Neural progenitor cell (in vitro differentiated cells): ENCODE results near the gene N4BP2. TPM values are rescaled to one million over a fixed set of nuclear protein-coding genes. Genes with fewer than 3 reads are reported as not detected.

Source experiments
- DNase-seq: peaks from one replicate; pipeline ENCODE4 v3.0.0-alpha.2; 2016; ENCODE audit warnings: low spot score
- H2AFZ ChIP-seq: fragments of 200-600 bp; sonication (generic); replicated peaks from 2 replicates; pipeline ENCODE4 v1.6.1; 2016; ENCODE audit warnings: antibody characterized with exemption
- H3F3A ChIP-seq: fragments of 200-600 bp; sonication (generic); 2 replicates; pipeline ENCODE4 v1.6.1; 2016; ENCODE audit warnings: antibody characterized with exemption, low read depth
- H3K27ac ChIP-seq: fragments of 200-600 bp; sonication (generic); 2 replicates; pipeline ENCODE4 v1.5.1; 2016; ENCODE audit warnings: mild to moderate bottlenecking
- H3K27me3 ChIP-seq: fragments of 200-600 bp; sonication (generic); 2 replicates; pipeline ENCODE4 v1.6.1; 2016; ENCODE audit warnings: mild to moderate bottlenecking, moderate library complexity
- H3K36me3 ChIP-seq: fragments of 200-600 bp; sonication (generic); 2 replicates; pipeline ENCODE4 v1.5.1; 2016
- H3K4me1 ChIP-seq: fragments of 200-600 bp; sonication (generic); 2 replicates; pipeline ENCODE4 v1.6.1; 2016; ENCODE audit warnings: mixed run types
- H3K4me2 ChIP-seq: fragments of 200-600 bp; sonication (generic); 2 replicates; pipeline ENCODE4 v1.6.1; 2016
- H3K4me3 ChIP-seq: fragments of 200-600 bp; sonication (generic); 2 replicates; pipeline ENCODE4 v1.5.1; 2016
- H3K79me2 ChIP-seq: fragments of 200-600 bp; sonication (generic); 2 replicates; pipeline ENCODE4 v1.6.1; 2016; ENCODE audit warnings: low read depth
- H3K9ac ChIP-seq: fragments of 200-600 bp; sonication (generic); 2 replicates; pipeline ENCODE4 v1.6.1; 2016
- H3K9me3 ChIP-seq: fragments of 200-600 bp; sonication (generic); 2 replicates; pipeline ENCODE4 v1.5.1; 2016; ENCODE audit warnings: low read depth
- H4K20me1 ChIP-seq: fragments of 200-600 bp; sonication (generic); 2 replicates; pipeline ENCODE4 v1.6.1; 2016; ENCODE audit warnings: low read depth
- H3K27ac Mint-ChIP-seq: 3 replicates; pipeline ENCODE4 v1.8.0; 2021; ENCODE audit warnings: mixed read lengths
- H3K27me3 Mint-ChIP-seq: 2 replicates; pipeline ENCODE4 v1.8.0; 2022; ENCODE audit warnings: low read depth, mild to moderate bottlenecking, inconsistent platforms, moderate library complexity, mixed read lengths; ENCODE audit not compliant: insufficient read depth
- H3K36me3 Mint-ChIP-seq: 3 replicates; pipeline ENCODE4 v1.8.0; 2021; ENCODE audit warnings: mixed read lengths
- H3K4me1 Mint-ChIP-seq: 3 replicates; pipeline ENCODE4 v1.8.0; 2021; ENCODE audit warnings: mixed read lengths
- H3K4me3 Mint-ChIP-seq: 3 replicates; pipeline ENCODE4 v1.8.0; 2021; ENCODE audit warnings: mild to moderate bottlenecking, moderate library complexity, mixed read lengths
- H3K9me3 Mint-ChIP-seq: 3 replicates; pipeline ENCODE4 v1.8.0; 2020; ENCODE audit warnings: mixed read lengths
- CTCF ChIP-seq: fragments of 200-600 bp; sonication (generic); IDR thresholded peaks from 2 replicates; pipeline ENCODE4 v1.5.1; 2017; ENCODE audit warnings: antibody characterized with exemption, mild to moderate bottlenecking
- EZH2 ChIP-seq: fragments of 200-600 bp; sonication (generic); IDR thresholded peaks from 2 replicates; pipeline ENCODE4 v1.6.1; 2017; ENCODE audit warnings: antibody characterized with exemption, mild to moderate bottlenecking, moderate library complexity
- EZH2phosphoT487 ChIP-seq: fragments of 200-600 bp; sonication (generic); IDR thresholded peaks from 2 replicates; pipeline ENCODE4 v1.6.1; 2017; ENCODE audit warnings: antibody characterized with exemption
- total RNA-seq: library from RNA; depleted of rRNA; stranded (reverse); fragments of >200 nt; gene quantifications from 2 replicates; pipeline ENCODE4 v1.2.3, GENCODE V29; 2015; ENCODE audit warnings: low replicate concordance

Gene N4BP2
- total RNA-seq, 1 donor from 2014 or later = 80.9 TPM

GRCh38 chr4:40124690-40125089, 68.0 kb downstream of the N4BP2 start:
- H3K4me2 ChIP-seq = no peak overlapping the region
- H3K27ac ChIP-seq = no peak overlapping the region
- no peaks in the 10 kb centered on the region for H3K79me2 ChIP-seq
- no peaks in the 10 kb centered on the region for H3K9me3 ChIP-seq
- no peak overlapping the region for H3K4me3 ChIP-seq
- H4K20me1 ChIP-seq = no peaks in the 10 kb centered on the region
- Mint-ChIP-seq H3K4me1 (peaks cover 7% of the 10 kb centered on the region), H3K27me3 (no peaks in the 10 kb centered on the region), H3K4me3 (no peak overlapping the region), H3K27ac (no peak overlapping the region), H3K36me3 (peaks cover 24% of the 10 kb centered on the region), H3K9me3 (no peaks in the 10 kb centered on the region)
- TF ChIP-seq CTCF = no peak
- TF ChIP-seq EZH2 = no peak
- no peak for TF ChIP-seq EZH2phosphoT487
- DNase-seq = no peak
- peaks cover 17% of the 10 kb centered on the region for H3K36me3 ChIP-seq
- H3F3A ChIP-seq = no peaks in the 10 kb centered on the region
- H3K27me3 ChIP-seq = no peaks in the 10 kb centered on the region
- H2AFZ ChIP-seq = no peak overlapping the region
- no peak overlapping the region for H3K9ac ChIP-seq
- H3K4me1 ChIP-seq = no peaks in the 10 kb centered on the region

DNA sequence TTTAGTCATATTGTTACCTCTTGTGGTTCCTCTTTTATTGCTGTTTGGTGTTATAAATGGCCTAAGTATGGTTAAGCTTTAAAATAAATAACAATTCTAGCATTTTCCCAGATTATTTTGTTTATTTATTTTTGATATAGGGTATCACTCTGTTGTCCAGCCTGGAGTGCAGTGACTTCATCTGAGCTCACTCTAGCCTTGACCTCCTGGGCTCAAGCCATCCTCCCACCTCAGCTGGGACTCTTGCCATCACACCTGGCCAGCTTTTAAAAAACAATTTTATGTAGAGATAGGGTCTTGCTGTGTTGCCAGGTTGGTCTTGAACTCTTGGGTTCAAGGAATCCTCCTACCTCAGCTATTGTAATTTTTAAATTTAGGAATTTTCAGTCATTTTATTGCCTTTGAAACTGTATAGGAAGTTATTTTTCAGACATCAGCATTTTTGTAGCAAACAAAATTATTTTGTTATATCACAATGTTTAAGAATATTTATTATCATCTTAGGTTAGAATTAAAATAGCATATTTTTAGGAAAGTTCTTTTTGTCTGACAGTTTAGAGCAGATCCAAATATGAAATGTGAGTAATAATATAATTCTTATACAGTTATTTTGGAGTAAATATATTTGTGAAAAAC, 73.9 kb downstream of the N4BP2 start:
- Histone ChIP-seq H3K27ac (no peak overlapping the region), H4K20me1 (no peaks in the 10 kb centered on the region), H3F3A (no peaks in the 10 kb centered on the region), H3K4me2 (no peak overlapping the region), H2AFZ (no peak overlapping the region), H3K4me3 (no peak overlapping the region), H3K36me3 (peaks cover 12% of the 10 kb centered on the region), H3K9me3 (no peaks in the 10 kb centered on the region), H3K9ac (no peak overlapping the region), H3K27me3 (no peaks in the 10 kb centered on the region), H3K4me1 (no peaks in the 10 kb centered on the region), H3K79me2 (no peaks in the 10 kb centered on the region)
- H3K4me1 Mint-ChIP-seq = no peaks in the 10 kb centered on the region
- no peaks in the 10 kb centered on the region for H3K27me3 Mint-ChIP-seq
- H3K36me3 Mint-ChIP-seq = peaks cover 9% of the 10 kb centered on the region
- no peaks in the 10 kb centered on the region for H3K9me3 Mint-ChIP-seq
- no peak overlapping the region for H3K27ac Mint-ChIP-seq
- TF ChIP-seq CTCF (no peak), EZH2 (no peak), EZH2phosphoT487 (no peak)
- no peak for DNase-seq
- no peak overlapping the region for H3K4me3 Mint-ChIP-seq

DNA sequence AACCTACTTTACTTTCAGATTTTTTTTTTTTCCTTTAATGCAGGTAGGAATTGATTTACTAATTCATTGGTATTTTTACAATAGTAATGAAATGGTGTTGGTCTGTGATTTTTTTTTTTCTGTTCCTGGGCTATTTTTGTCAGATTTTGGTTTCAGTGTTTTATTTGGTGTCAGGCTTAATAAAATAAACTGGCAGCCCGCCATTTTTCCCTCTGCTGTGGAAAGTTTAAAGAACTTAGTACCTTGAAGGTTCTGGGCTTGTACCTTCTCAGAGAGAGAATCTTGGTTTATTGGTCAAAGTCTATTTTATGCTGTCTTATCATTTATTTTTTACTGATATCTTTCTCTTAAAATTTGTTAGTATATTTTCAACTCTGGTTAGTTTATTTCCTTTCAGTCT, 76.2 kb downstream of the N4BP2 start:
- no peaks in the 10 kb centered on the region for H3F3A ChIP-seq
- H3K79me2 ChIP-seq = no peaks in the 10 kb centered on the region
- no peak overlapping the region for H2AFZ ChIP-seq
- H3K9me3 ChIP-seq = no peaks in the 10 kb centered on the region
- Mint-ChIP-seq H3K4me1 (no peaks in the 10 kb centered on the region), H3K27ac (no peak overlapping the region), H3K4me3 (no peak overlapping the region), H3K9me3 (peaks cover 7% of the 10 kb centered on the region), H3K27me3 (no peaks in the 10 kb centered on the region), H3K36me3 (peaks cover 29% of the 10 kb centered on the region)
- H3K9ac ChIP-seq = no peak overlapping the region
- H3K4me2 ChIP-seq = no peak overlapping the region
- TF ChIP-seq CTCF (no peak), EZH2 (no peak)
- no peaks in the 10 kb centered on the region for H4K20me1 ChIP-seq
- no peak for DNase-seq
- no peaks in the 10 kb centered on the region for H3K4me1 ChIP-seq
- H3K27ac ChIP-seq = no peak overlapping the region
- peaks cover 24% of the 10 kb centered on the region for H3K36me3 ChIP-seq
- no peaks in the 10 kb centered on the region for H3K27me3 ChIP-seq
- H3K4me3 ChIP-seq = no peak overlapping the region
